T-helper 22 cell (primary cell): ENCODE data around the gene ZNF619.

Experiments
- DNase-seq: peaks from one replicate; pipeline ENCODE4 v3.0.0-alpha.2; 2020; ENCODE audit warnings: low read depth

Gene ZNF619

DNA sequence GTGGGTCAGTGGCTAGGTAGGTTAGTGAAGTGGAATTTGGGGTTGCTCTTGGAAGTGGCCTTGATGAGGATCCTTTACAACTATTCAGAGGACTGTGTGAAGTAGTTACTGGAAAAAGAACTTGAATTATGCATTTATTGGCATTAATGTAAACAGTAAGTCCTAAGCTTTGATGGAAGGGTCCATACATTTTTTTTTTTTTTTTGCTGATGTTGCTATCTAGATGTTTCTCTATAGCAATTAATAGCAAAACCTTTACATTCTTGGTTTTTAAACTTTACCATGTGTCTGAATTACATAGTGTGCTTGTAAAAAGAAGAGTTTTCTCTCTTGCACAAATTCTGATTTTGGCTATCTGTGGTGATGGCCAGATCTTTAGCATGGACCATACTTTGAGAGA is 57.4 kb downstream of the ZNF619 start:
- no peak for DNase-seq
